Activated T-cell treated with anti-CD3 and anti-CD28 coated beads, Interleukin-2, amount 50 U/mL, for 24 hours (primary cell): Measurements from ENCODE around the gene STK32C.

Source experiments
- DNase-seq: peaks from one replicate; pipeline ENCODE4 v3.0.0-alpha.2; 2020
- H3K27ac Mint-ChIP-seq: 2 replicates; pipeline ENCODE4 v1.8.0; 2020; ENCODE audit warnings: mild to moderate bottlenecking, mixed read lengths
- H3K27me3 Mint-ChIP-seq: 2 replicates; pipeline ENCODE4 v1.8.0; 2020; ENCODE audit warnings: mixed read lengths
- H3K36me3 Mint-ChIP-seq: 2 replicates; pipeline ENCODE4 v1.8.0; 2020; ENCODE audit warnings: low read depth, mixed read lengths
- H3K4me1 Mint-ChIP-seq: 2 replicates; pipeline ENCODE4 v1.8.0; 2020; ENCODE audit warnings: low read depth, mixed read lengths
- H3K4me3 Mint-ChIP-seq: 2 replicates; pipeline ENCODE4 v1.8.0; 2020; ENCODE audit warnings: mild to moderate bottlenecking, moderate library complexity, mixed read lengths
- H3K9me3 Mint-ChIP-seq: 2 replicates; pipeline ENCODE4 v1.8.0; 2020; ENCODE audit warnings: mixed read lengths

Gene STK32C

GRCh38 chr10:132293813-132294520, 13.8 kb downstream of the STK32C start:
- H3K27ac Mint-ChIP-seq: no peak overlapping the region

GRCh38 chr10:132293201-132293812, 14.4 kb downstream of the STK32C start:
- Mint-ChIP-seq H3K4me1 (peaks cover 2% of the 10 kb centered on the region), H3K9me3 (no peaks in the 10 kb centered on the region), H3K4me3 (no peak overlapping the region), H3K36me3 (no peaks in the 10 kb centered on the region), H3K27me3 (no peaks in the 10 kb centered on the region), H3K27ac (no peak overlapping the region)
- DNase-seq: no peak

More at GRCh38 chr10:132293813-132294520, 13.8 kb downstream of the STK32C start:
- Mint-ChIP-seq H3K4me1 (peaks cover 2% of the 10 kb centered on the region), H3K27me3 (no peaks in the 10 kb centered on the region), H3K9me3 (no peaks in the 10 kb centered on the region), H3K36me3 (no peaks in the 10 kb centered on the region), H3K4me3 (no peak overlapping the region)
- DNase-seq: no peak

- no peak for DNase-seq
- Mint-ChIP-seq H3K36me3 (no peaks in the 10 kb centered on the region), H3K4me1 (peaks cover 2% of the 10 kb centered on the region), H3K27me3 (no peaks in the 10 kb centered on the region), H3K9me3 (no peaks in the 10 kb centered on the region), H3K4me3 (no peak overlapping the region), H3K27ac (no peak overlapping the region)
Measured at GRCh38 chr10:132292287-132293200, 15.2 kb downstream of the STK32C start.

GRCh38 chr10:132291826-132292225, 15.9 kb downstream of the STK32C start:
- no peak overlapping the region for H3K4me3 Mint-ChIP-seq
- no peak for DNase-seq
- no peaks in the 10 kb centered on the region for H3K9me3 Mint-ChIP-seq
- no peak overlapping the region for H3K27ac Mint-ChIP-seq
- H3K4me1 Mint-ChIP-seq: no peaks in the 10 kb centered on the region
- no peaks in the 10 kb centered on the region for H3K27me3 Mint-ChIP-seq
- no peaks in the 10 kb centered on the region for H3K36me3 Mint-ChIP-seq

- Mint-ChIP-seq H3K27me3 (no peaks in the 10 kb centered on the region), H3K4me1 (no peaks in the 10 kb centered on the region), H3K36me3 (no peaks in the 10 kb centered on the region), H3K4me3 (no peak overlapping the region), H3K27ac (no peak overlapping the region), H3K9me3 (no peaks in the 10 kb centered on the region)
- no peak for DNase-seq
Measured at GRCh38 chr10:132290631-132291030, 17.1 kb downstream of the STK32C start.

GRCh38 chr10:132289439-132289838, 18.3 kb downstream of the STK32C start:
- Mint-ChIP-seq H3K9me3 (no peaks in the 10 kb centered on the region), H3K36me3 (no peaks in the 10 kb centered on the region), H3K27ac (no peak overlapping the region), H3K4me3 (no peak overlapping the region), H3K4me1 (no peaks in the 10 kb centered on the region), H3K27me3 (no peaks in the 10 kb centered on the region)
- no peak for DNase-seq

GRCh38 chr10:132283604-132284382, 24.0 kb downstream of the STK32C start:
- peaks cover 4% of the 10 kb centered on the region for H3K4me1 Mint-ChIP-seq
- no peaks in the 10 kb centered on the region for H3K27me3 Mint-ChIP-seq
- no peak for DNase-seq
- H3K27ac Mint-ChIP-seq: no peak overlapping the region
- H3K9me3 Mint-ChIP-seq: no peaks in the 10 kb centered on the region
- H3K4me3 Mint-ChIP-seq: no peak overlapping the region
- no peaks in the 10 kb centered on the region for H3K36me3 Mint-ChIP-seq

GRCh38 chr10:132282667-132283603, 24.8 kb downstream of the STK32C start:
- no peaks in the 10 kb centered on the region for H3K27me3 Mint-ChIP-seq
- no peak for DNase-seq
- no peaks in the 10 kb centered on the region for H3K9me3 Mint-ChIP-seq
- H3K27ac Mint-ChIP-seq: no peak overlapping the region
- no peaks in the 10 kb centered on the region for H3K36me3 Mint-ChIP-seq
- H3K4me3 Mint-ChIP-seq: no peak overlapping the region
- H3K4me1 Mint-ChIP-seq: peaks cover 4% of the 10 kb centered on the region

- H3K36me3 Mint-ChIP-seq: no peaks in the 10 kb centered on the region
- H3K4me3 Mint-ChIP-seq: no peak overlapping the region
- no peak for DNase-seq
- peaks cover 4% of the 10 kb centered on the region for H3K4me1 Mint-ChIP-seq
- H3K27ac Mint-ChIP-seq: no peak overlapping the region
- no peaks in the 10 kb centered on the region for H3K27me3 Mint-ChIP-seq
- H3K9me3 Mint-ChIP-seq: no peaks in the 10 kb centered on the region
Measured at GRCh38 chr10:132281915-132282666, 25.7 kb downstream of the STK32C start.

- H3K36me3 Mint-ChIP-seq: no peaks in the 10 kb centered on the region
- peaks cover 4% of the 10 kb centered on the region for H3K4me1 Mint-ChIP-seq
- no peak overlapping the region for H3K4me3 Mint-ChIP-seq
- no peak overlapping the region for H3K27ac Mint-ChIP-seq
- H3K27me3 Mint-ChIP-seq: no peaks in the 10 kb centered on the region
- no peaks in the 10 kb centered on the region for H3K9me3 Mint-ChIP-seq
- DNase-seq: no peak
Measured at GRCh38 chr10:132280646-132281074, 27.1 kb downstream of the STK32C start.

GRCh38 chr10:132279873-132280645, 27.7 kb downstream of the STK32C start:
- Mint-ChIP-seq H3K4me1 (peaks cover 4% of the 10 kb centered on the region), H3K4me3 (no peak overlapping the region), H3K36me3 (no peaks in the 10 kb centered on the region), H3K27me3 (no peaks in the 10 kb centered on the region), H3K9me3 (no peaks in the 10 kb centered on the region), H3K27ac (no peak overlapping the region)
- no peak for DNase-seq

- Mint-ChIP-seq H3K4me3 (no peak overlapping the region), H3K36me3 (no peaks in the 10 kb centered on the region), H3K27ac (no peak overlapping the region), H3K4me1 (peaks cover 4% of the 10 kb centered on the region), H3K27me3 (no peaks in the 10 kb centered on the region), H3K9me3 (no peaks in the 10 kb centered on the region)
- DNase-seq: no peak
Measured at GRCh38 chr10:132277311-132277741, 30.4 kb downstream of the STK32C start.
